ENCODE data around the gene HBS1L.

HBS1L gene

GRCh38 chr6:135054569-135055498, at the start of gene HBS1L:
Gene HBS1L, minus strand, starts transcription at chr6:135054822. Its CDS starts 131 bp downstream, at chr6:135054691.
- FAIRE-seq (peak; percentile 55), DNase-seq (ENCODE audit: low spot score) (peak; percentile 85)

- DNase-seq (ENCODE audit: low spot score) (no peak), FAIRE-seq (no peak)
Measured at GRCh38 chr6:135104199-135104598, 49.6 kb upstream of the HBS1L start.

GRCh38 chr6:135102191-135102590, 47.6 kb upstream of the HBS1L start:
- no peak for FAIRE-seq

GRCh38 chr6:135097172-135097571, 42.5 kb upstream of the HBS1L start:
- FAIRE-seq, result no peak
- no peak for DNase-seq (ENCODE audit: low spot score)

More at GRCh38 chr6:135102191-135102590, 47.6 kb upstream of the HBS1L start:
- no peak for DNase-seq (ENCODE audit: low spot score)

GRCh38 chr6:135096403-135097130, 41.9 kb upstream of the HBS1L start:
- no peak for FAIRE-seq
- no peak for DNase-seq (ENCODE audit: low spot score)

- DNase-seq (ENCODE audit: low spot score) (no peak), FAIRE-seq (no peak)
Measured at GRCh38 chr6:135095716-135096115, 41.1 kb upstream of the HBS1L start.

GRCh38 chr6:135094403-135094821, 39.8 kb upstream of the HBS1L start:
- FAIRE-seq, result no peak

GRCh38 chr6:135093578-135093977, 39.0 kb upstream of the HBS1L start:
- no peak for DNase-seq (ENCODE audit: low spot score)
- no peak for FAIRE-seq

More at GRCh38 chr6:135094403-135094821, 39.8 kb upstream of the HBS1L start:
- DNase-seq (ENCODE audit: low spot score), result no peak

GRCh38 chr6:135092724-135093123, 38.1 kb upstream of the HBS1L start:
- no peak for DNase-seq (ENCODE audit: low spot score)
- no peak for FAIRE-seq

GRCh38 chr6:135090819-135091218, 36.2 kb upstream of the HBS1L start:
- FAIRE-seq (no peak), DNase-seq (ENCODE audit: low spot score) (no peak)

GRCh38 chr6:135089901-135090300, 35.3 kb upstream of the HBS1L start:
- FAIRE-seq, result no peak

GRCh38 chr6:135088818-135089809, 34.5 kb upstream of the HBS1L start:
- no peak for FAIRE-seq
- no peak for DNase-seq (ENCODE audit: low spot score)

More at GRCh38 chr6:135089901-135090300, 35.3 kb upstream of the HBS1L start:
- DNase-seq (ENCODE audit: low spot score), result no peak

- DNase-seq (ENCODE audit: low spot score) (no peak), FAIRE-seq (no peak)
Measured at GRCh38 chr6:135088281-135088680, 33.7 kb upstream of the HBS1L start.

- no peak for FAIRE-seq
- no peak for DNase-seq (ENCODE audit: low spot score)
Measured at GRCh38 chr6:135087803-135088202, 33.2 kb upstream of the HBS1L start.

GRCh38 chr6:135087403-135087802, 32.8 kb upstream of the HBS1L start:
- DNase-seq (ENCODE audit: low spot score), result no peak
- FAIRE-seq, result no peak

- FAIRE-seq, result no peak
- no peak for DNase-seq (ENCODE audit: low spot score)
Measured at GRCh38 chr6:135086414-135086764, 31.8 kb upstream of the HBS1L start.

- FAIRE-seq (no peak), DNase-seq (ENCODE audit: low spot score) (no peak)
Measured at GRCh38 chr6:135085700-135086413, 31.2 kb upstream of the HBS1L start.

GRCh38 chr6:135084916-135085269, 30.3 kb upstream of the HBS1L start:
- no peak for DNase-seq (ENCODE audit: low spot score)
- no peak for FAIRE-seq

- DNase-seq (ENCODE audit: low spot score) (no peak), FAIRE-seq (no peak)
Measured at GRCh38 chr6:135084001-135084915, 29.6 kb upstream of the HBS1L start.

Data from RCC 7860 (cell line).